MCF 10A (cell line): Measurements from ENCODE around the gene NOX5. TPM values are rescaled to one million over a fixed set of nuclear protein-coding genes. Genes with fewer than 3 reads are reported as not detected.

Experiments used
- BruUV-seq: library from RNA; stranded (reverse); fragments of 400-500 nt; replicated peaks from 2 replicates; lab custom pipeline; 2021; lab: Mats Ljungman, UMichigan
- CTCF ChIA-PET: fragments of 300-600 bp; sonication (Branson Sonifier 250); formaldehyde crosslinking; extraction: SDS; loops from one replicate; lab custom pipeline; 2021; ENCODE audit warnings: antibody characterized with exemption, inconsistent platforms; lab: Yijun Ruan, JAX
- POLR2A ChIA-PET: fragments of 300-600, 350-650 bp; sonication (Branson Sonifier 250); formaldehyde crosslinking; extraction: SDS; loops from one replicate; lab custom pipeline; 2020; ENCODE audit warnings: antibody characterized with exemption, inconsistent platforms; lab: Yijun Ruan, JAX
- DNase-seq: peaks from one replicate; pipeline ENCODE4 v3.0.0-alpha.2; 2018; ENCODE audit not compliant: unreplicated experiment
- H3K27ac Mint-ChIP-seq: one replicate; pipeline ENCODE4 v1.8.0; 2022; ENCODE audit warnings: mild to moderate bottlenecking, low read depth, mixed read lengths; ENCODE audit not compliant: unreplicated experiment
- H3K27me3 Mint-ChIP-seq: one replicate; pipeline ENCODE4 v1.8.0; 2022; ENCODE audit warnings: mixed read lengths; ENCODE audit not compliant: insufficient read depth, unreplicated experiment
- H3K36me3 Mint-ChIP-seq: one replicate; pipeline ENCODE4 v1.8.0; 2022; ENCODE audit warnings: mild to moderate bottlenecking, moderate library complexity, mixed read lengths; ENCODE audit not compliant: insufficient read depth, unreplicated experiment
- H3K4me1 Mint-ChIP-seq: one replicate; pipeline ENCODE4 v1.8.0; 2022; ENCODE audit warnings: mixed read lengths; ENCODE audit not compliant: insufficient read depth, unreplicated experiment
- H3K4me3 Mint-ChIP-seq: one replicate; pipeline ENCODE4 v1.8.0; 2022; ENCODE audit warnings: mild to moderate bottlenecking, moderate library complexity, mixed read lengths; ENCODE audit not compliant: unreplicated experiment
- H3K9me3 Mint-ChIP-seq: one replicate; pipeline ENCODE4 v1.8.0; 2022; ENCODE audit warnings: mixed read lengths; ENCODE audit not compliant: unreplicated experiment
- CTCF ChIP-seq: fragments of 200-600 bp; IDR thresholded peaks from one replicate; pipeline ENCODE4 v1.8.0; 2022; ENCODE audit warnings: antibody characterized with exemption, mild to moderate bottlenecking; ENCODE audit not compliant: unreplicated experiment
- intact Hi-C: fragments of 100-400 bp; cut with micrococcal nuclease; formaldehyde crosslinking; loops from 2 replicates; pipeline ENCODE4 v1.14.1; 2022
- total RNA-seq: library from RNA; stranded (reverse); gene quantifications from 2 replicates; pipeline ENCODE4 v1.2.3, GENCODE V29; 2022

NOX5 gene
- total RNA-seq, 1 experiment from 2014 or later: 1.4 TPM

DNA sequence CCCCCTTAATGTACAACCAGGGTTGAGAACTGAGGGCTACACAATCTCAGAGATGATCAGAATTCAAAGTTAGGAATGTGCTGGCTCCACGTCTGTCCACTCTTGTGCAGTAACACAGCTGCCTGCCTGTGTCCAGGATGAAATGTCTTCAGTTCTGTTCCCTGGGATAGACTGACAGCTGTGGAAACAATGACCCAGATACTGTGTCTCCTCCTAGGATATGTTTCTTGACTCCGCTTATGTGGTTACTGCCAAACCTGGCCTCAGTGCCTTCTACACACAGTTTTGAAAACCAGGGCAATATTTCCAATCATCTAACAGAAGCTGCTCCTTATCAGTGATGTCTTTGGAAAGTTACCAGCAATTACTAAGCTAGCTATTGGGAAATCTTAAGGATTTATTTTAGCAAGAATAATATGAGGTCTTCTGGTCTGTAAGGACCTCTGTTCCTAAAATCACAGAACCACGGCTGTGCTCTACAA, 67.6 kb downstream of the NOX5 start:
- Mint-ChIP-seq H3K36me3 (no peaks in the 10 kb centered on the region), H3K9me3 (no peaks in the 10 kb centered on the region), H3K27ac (no peak overlapping the region), H3K27me3 (no peaks in the 10 kb centered on the region), H3K4me3 (no peak overlapping the region), H3K4me1 (peaks cover 40% of the 10 kb centered on the region)
- TF ChIP-seq CTCF: no peak
- CTCF ChIA-PET: interaction anchor here (0.8 kb wide), 2 partner anchors 184 to 312 kb away, joined by 3 read pairs; no protein-coding TSS in a partner anchor
- intact Hi-C loops: no loop called here
- BruUV-seq: no TSS peak
- POLR2A ChIA-PET: interaction anchor here (0.8 to 2.8 kb wide), 4 partner anchors 9 to 143 kb away, joined by 3 to 14 read pairs (median 7); partner anchors contain the start of gene GLCE
- DNase-seq: no peak

DNA sequence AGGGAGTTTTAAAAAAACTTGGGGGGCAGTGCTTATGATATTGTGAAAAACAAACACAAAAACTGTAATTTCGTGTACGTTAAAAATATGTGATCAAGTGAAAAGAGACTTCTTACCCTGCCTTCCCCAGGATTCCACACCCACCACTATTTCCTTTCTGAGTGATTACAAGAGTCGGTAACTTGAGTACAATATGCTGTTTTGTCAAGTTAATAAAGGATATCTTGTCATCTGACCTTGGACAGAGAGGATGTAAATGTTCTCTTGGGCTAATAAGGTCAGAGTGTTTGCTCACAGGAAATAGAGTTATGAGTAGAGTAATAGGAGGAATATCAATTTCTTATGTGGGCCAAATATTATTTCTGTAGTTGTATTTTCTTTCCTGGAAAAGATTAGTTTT, 68.1 kb downstream of the NOX5 start:
- H3K27me3 Mint-ChIP-seq: no peaks in the 10 kb centered on the region
- POLR2A ChIA-PET: interaction anchor here (1.4 to 2.8 kb wide), 3 partner anchors 8 to 78 kb away, joined by 4 to 14 read pairs (median 10); partner anchors contain the start of gene GLCE
- H3K4me1 Mint-ChIP-seq: peaks cover 43% of the 10 kb centered on the region
- intact Hi-C loops: no loop called here
- H3K36me3 Mint-ChIP-seq: no peaks in the 10 kb centered on the region
- H3K9me3 Mint-ChIP-seq: no peaks in the 10 kb centered on the region
- no peak for TF ChIP-seq CTCF
- BruUV-seq: no TSS peak
- H3K4me3 Mint-ChIP-seq: no peak overlapping the region
- no peak overlapping the region for H3K27ac Mint-ChIP-seq
- CTCF ChIA-PET: no interaction called here
- no peak for DNase-seq

- Mint-ChIP-seq H3K4me3 (no peak overlapping the region), H3K27ac (no peak overlapping the region), H3K9me3 (no peaks in the 10 kb centered on the region), H3K4me1 (peaks cover 56% of the 10 kb centered on the region), H3K36me3 (no peaks in the 10 kb centered on the region), H3K27me3 (no peaks in the 10 kb centered on the region)
- CTCF ChIA-PET: interaction anchor here (0.9 kb wide), 2 partner anchors 16 to 181 kb away, joined by 3 to 4 read pairs; no protein-coding TSS in a partner anchor
- intact Hi-C loops: no loop called here
- no TSS peak for BruUV-seq
- POLR2A ChIA-PET: no interaction called here
- no peak for TF ChIP-seq CTCF
- no peak for DNase-seq
These were observed 70.0 kb downstream of the NOX5 start for GRCh38 chr15:69084404-69085030.

DNA sequence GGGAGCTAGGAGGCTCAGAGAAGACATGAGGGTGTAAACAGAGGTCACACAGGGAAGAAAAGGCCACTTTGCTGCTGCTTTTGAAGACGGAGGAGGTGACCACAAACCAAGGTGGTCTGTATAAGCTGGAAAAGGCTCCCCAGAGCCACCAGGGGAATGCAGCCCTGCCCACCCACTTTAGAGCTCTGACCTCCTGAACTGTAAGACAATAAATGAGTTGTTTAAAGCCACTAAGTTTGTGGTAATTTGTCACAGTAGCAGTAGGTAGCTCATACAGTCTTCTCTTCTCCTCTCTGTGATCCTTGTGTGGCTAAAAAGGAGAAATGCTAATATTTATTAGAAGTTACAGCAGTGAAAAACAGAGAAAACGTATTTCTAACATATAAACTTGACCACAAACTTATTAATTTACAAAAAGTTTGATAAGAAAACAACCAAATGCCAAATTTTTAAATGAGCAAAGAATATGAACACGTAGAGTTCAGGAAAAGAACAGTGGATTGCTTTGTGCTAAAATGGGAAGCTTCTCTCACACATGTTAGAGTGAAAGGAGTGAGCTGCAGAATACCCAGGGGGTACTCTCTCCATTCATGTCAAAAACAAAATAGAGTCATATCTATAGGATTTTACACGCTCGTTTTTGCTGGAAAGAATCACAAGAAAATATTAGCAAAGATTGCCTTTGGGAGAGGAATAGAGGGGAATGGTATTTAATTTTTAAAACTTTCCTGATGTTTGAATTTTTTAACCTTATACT, 71.0 kb downstream of the NOX5 start:
- TF ChIP-seq CTCF: no peak
- Mint-ChIP-seq H3K27me3 (no peaks in the 10 kb centered on the region), H3K9me3 (no peaks in the 10 kb centered on the region), H3K27ac (no peak overlapping the region), H3K4me3 (no peak overlapping the region), H3K4me1 (peaks cover 60% of the 10 kb centered on the region), H3K36me3 (no peaks in the 10 kb centered on the region)
- ChIA-PET CTCF (interaction anchor here (0.6 to 1.3 kb wide), 4 partner anchors 13 to 834 kb away, joined by 3 to 6 read pairs (median 4); no protein-coding TSS in a partner anchor), POLR2A (interaction anchor here (0.6 to 1.2 kb wide), 3 partner anchors 43 to 811 kb away, joined by 3 read pairs; no protein-coding TSS in a partner anchor)
- intact Hi-C loops: no loop called here
- DNase-seq: no peak
- no TSS peak for BruUV-seq
